Measurements from ENCODE around the gene NRXN3.

NRXN3 gene

DNA sequence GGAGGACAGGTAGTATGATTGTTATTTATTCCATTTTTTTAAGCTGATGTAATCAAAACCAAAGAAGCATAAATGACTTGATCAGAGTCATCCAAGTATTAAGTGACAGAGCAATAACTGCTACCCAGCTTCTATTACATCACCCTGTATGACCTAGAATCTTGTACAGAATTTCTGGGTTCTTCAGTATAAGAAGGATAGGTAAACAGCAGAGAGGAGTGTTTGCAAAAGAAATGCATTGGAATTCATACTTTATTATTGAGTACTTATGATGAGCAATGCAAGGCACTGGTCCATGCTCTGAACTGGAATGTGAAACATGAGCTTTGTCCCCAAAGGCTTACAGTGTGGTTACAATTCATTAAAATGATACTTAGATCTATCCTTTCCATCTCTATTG, 1124.3 kb downstream of the NRXN3 start:
- TF ChIP-seq CTCF (IDR thresholded peaks at IDR 0.05; ENCODE audit: low read depth, low read length) = no peak
- DNase-seq (ENCODE audit: extremely low read depth, low read depth) = no peak

- no peak for DNase-seq (ENCODE audit: extremely low read depth, low read depth)
- no peak for TF ChIP-seq CTCF (IDR thresholded peaks at IDR 0.05; ENCODE audit: low read depth, low read length)
Observed at GRCh38 chr14:79295385-79295784, 1125.2 kb downstream of the NRXN3 start.

DNA sequence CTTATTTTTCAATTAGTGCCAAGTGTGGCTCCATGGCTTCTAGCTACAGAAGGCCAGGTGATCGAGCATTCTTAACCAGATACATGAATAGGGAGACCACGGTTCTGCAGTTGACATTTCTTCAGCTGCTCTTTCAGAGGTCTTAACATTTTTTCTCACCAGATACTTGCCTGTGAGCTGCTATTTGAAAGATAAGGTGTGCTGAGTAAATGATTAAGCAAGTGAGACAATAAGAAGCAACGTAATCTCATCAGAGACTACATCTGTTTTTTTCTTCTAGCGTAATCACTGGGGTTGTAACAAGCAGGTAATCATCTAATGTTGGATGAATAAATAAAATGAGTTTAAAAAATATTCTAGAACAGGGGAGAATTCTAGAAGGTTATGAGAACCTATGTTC, 1128.2 kb downstream of the NRXN3 start:
- no peak for DNase-seq (ENCODE audit: extremely low read depth, low read depth)
- no peak for TF ChIP-seq CTCF (IDR thresholded peaks at IDR 0.05; ENCODE audit: low read depth, low read length)

- TF ChIP-seq CTCF (IDR thresholded peaks at IDR 0.05; ENCODE audit: low read depth, low read length) = no peak
- DNase-seq (ENCODE audit: extremely low read depth, low read depth) = no peak
Observed at GRCh38 chr14:79299162-79299561, 1129.0 kb downstream of the NRXN3 start.

GRCh38 chr14:79304279-79304678, 1134.1 kb downstream of the NRXN3 start:
- DNase-seq (ENCODE audit: extremely low read depth, low read depth) = no peak
- no peak for TF ChIP-seq CTCF (IDR thresholded peaks at IDR 0.05; ENCODE audit: low read depth, low read length)

GRCh38 chr14:79306546-79306945, 1136.4 kb downstream of the NRXN3 start:
- no peak for DNase-seq (ENCODE audit: extremely low read depth, low read depth)
- TF ChIP-seq CTCF (IDR thresholded peaks at IDR 0.05; ENCODE audit: low read depth, low read length) = no peak

GRCh38 chr14:79318371-79318770, 1148.2 kb downstream of the NRXN3 start:
- TF ChIP-seq CTCF (IDR thresholded peaks at IDR 0.05; ENCODE audit: low read depth, low read length) = no peak
- no peak for DNase-seq (ENCODE audit: extremely low read depth, low read depth)
